ENCODE data around the gene PDE10A. TPM values are rescaled to one million over a fixed set of nuclear protein-coding genes. Genes with fewer than 3 reads are reported as not detected.

Gene PDE10A
- total RNA-seq, 1 experiment from 2014 or later: 0.31 TPM

GRCh38 chr6:165456286-165456685 is 206.8 kb downstream of the PDE10A start:
- H3K4me2 ChIP-seq (ENCODE audit: insufficient read depth, insufficient read length, low read length): no peak overlapping the region
- no peak overlapping the region for H3K4ac ChIP-seq (ENCODE audit: low read depth, low read length)
- H3K9ac ChIP-seq (ENCODE audit: extremely low read depth, insufficient read length, low read length): no peak overlapping the region
- no peak overlapping the region for H2AFZ ChIP-seq (ENCODE audit: low read length)
- no peaks in the 10 kb centered on the region; the same call in 1 of the 2 replicates for H3K27me3 ChIP-seq (ENCODE audit: insufficient read depth, low read length)
- DNase-seq: no peak
- no peak overlapping the region for H3K56ac ChIP-seq (ENCODE audit: insufficient read length, low read depth, low read length)
- H2AK5ac ChIP-seq (ENCODE audit: insufficient read length, low read length): no peak overlapping the region
- H3K27ac ChIP-seq (ENCODE audit: insufficient read length, low read depth, low read length): no peak overlapping the region
- no peak overlapping the region for H3K14ac ChIP-seq (ENCODE audit: insufficient read depth, low read length)
- H3K18ac ChIP-seq (ENCODE audit: insufficient read length, low read depth, low read length): no peak overlapping the region
- H3K9me3 ChIP-seq (ENCODE audit: control insufficient read depth, low read depth, low read length): no peaks in the 10 kb centered on the region
- H3K79me2 ChIP-seq (ENCODE audit: insufficient read depth, low read length): no peaks in the 10 kb centered on the region
- no peak for TF ChIP-seq CTCF (conservative IDR thresholded peaks at IDR 0.05)
- H3K79me1 ChIP-seq (ENCODE audit: insufficient read depth, low read depth, low read length, poor library complexity, severe bottlenecking): no peaks in the 10 kb centered on the region
- H2BK12ac ChIP-seq (ENCODE audit: insufficient read length, low read depth, low read length): no peak overlapping the region
- H2BK15ac ChIP-seq (ENCODE audit: low read depth, low read length): no peak overlapping the region
- no peaks in the 10 kb centered on the region for H3K4me1 ChIP-seq (ENCODE audit: insufficient read depth, low read length)
- no peak overlapping the region for H3K23ac ChIP-seq (ENCODE audit: insufficient read length, low read depth, low read length)
- H4K20me1 ChIP-seq (ENCODE audit: control insufficient read depth, insufficient read depth, insufficient read length): no peaks in the 10 kb centered on the region
- no peaks in the 10 kb centered on the region for H3K36me3 Mint-ChIP-seq (ENCODE audit: insufficient read depth in 1 of 3, low read depth in 3 of 3)
- peaks cover 14 to 20% of the 10 kb centered on the region in 2 experiments for H3K4me1 Mint-ChIP-seq
- no peaks in the 10 kb centered on the region for H3K23me2 ChIP-seq (ENCODE audit: insufficient read length, low read depth, low read length, poor library complexity, severe bottlenecking)
- no peak overlapping the region for H4K5ac ChIP-seq (ENCODE audit: insufficient read length, low read depth, low read length)
- no peaks in the 10 kb centered on the region; a peak in 2 of 5 replicates for H3K9me3 Mint-ChIP-seq
- H4K8ac ChIP-seq (replicated peaks; ENCODE audit: insufficient read length, low read depth, low read length): no peak overlapping the region
- no peak overlapping the region for H2BK20ac ChIP-seq (ENCODE audit: low read depth, low read length, poor library complexity, severe bottlenecking)
- no CpG with 5 or more reads among the region's 3 CpGs for WGBS (ENCODE audit: extremely low coverage, insufficient read length, low lambda C conversion rate)
- no peak overlapping the region for H4K91ac ChIP-seq (ENCODE audit: insufficient read length, low read depth, low read length)
- H3K27ac Mint-ChIP-seq: no peak overlapping the region
- no peak overlapping the region for H3T11ph ChIP-seq (ENCODE audit: low read length)
- no peak overlapping the region for H2BK5ac ChIP-seq (ENCODE audit: insufficient read length, low read length)
- no peak overlapping the region for H3K4me3 Mint-ChIP-seq
- H2BK120ac ChIP-seq (ENCODE audit: low read depth, low read length, poor library complexity, severe bottlenecking): no peak overlapping the region
- peaks cover 55% of the 10 kb centered on the region for H3K27me3 Mint-ChIP-seq (ENCODE audit: low read depth)

All from H9 (cell line).